HG03095 (cell line): ENCODE data around the gene EIF4E.
"Not testable (repeated sequence)": the region's sequence is repeated elsewhere in the genome, so short reads cannot be mapped to it uniquely, and the experiment has no call there.

Source experiments
- ATAC-seq: cut with Tn5 transposase; IDR thresholded peaks from one replicate; pipeline ENCODE4 v1.9.1; 2021; ENCODE audit warnings: moderate library complexity; ENCODE audit not compliant: unreplicated experiment

The EIF4E gene

DNA sequence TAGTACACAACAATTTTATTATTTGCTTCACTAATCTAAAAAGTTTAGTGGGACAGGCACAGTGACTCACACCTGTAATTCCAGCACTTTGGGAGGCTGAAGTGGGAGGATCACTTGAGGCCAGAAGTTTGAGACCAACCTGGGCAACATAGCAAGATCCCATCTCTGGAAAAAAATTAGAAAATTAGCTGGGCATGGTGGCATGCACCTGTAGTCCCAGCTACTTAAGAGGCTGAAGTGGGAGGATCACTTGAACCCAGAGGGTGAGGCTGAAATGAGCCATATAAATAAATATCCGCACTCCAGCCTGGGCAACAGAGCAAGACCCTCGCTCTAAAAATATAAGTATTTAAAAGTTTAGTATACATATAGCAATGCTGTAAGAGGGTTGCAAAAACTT is 42.6 kb downstream of the EIF4E start:
- not testable (repeated sequence) for ATAC-seq

DNA sequence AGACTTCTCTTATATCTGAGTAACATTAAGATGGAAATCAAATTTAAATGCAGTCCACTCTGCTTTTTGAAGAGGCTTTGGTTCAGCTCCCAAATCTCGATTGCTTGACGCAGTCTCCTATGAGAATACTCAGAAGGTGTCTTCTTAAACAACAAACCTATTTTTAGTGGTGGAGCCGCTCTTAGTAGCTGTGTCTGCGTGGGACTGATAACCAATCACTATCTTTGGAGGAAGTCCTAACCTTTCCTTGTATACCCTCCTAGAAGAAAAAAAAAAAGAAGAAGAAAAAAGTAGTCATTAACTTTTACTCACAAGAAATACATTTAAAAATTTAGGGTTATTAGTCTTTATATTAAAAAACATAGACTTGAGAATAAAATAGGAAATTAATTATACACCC is 48.0 kb downstream of the EIF4E start:
- ATAC-seq = not testable (repeated sequence)

DNA sequence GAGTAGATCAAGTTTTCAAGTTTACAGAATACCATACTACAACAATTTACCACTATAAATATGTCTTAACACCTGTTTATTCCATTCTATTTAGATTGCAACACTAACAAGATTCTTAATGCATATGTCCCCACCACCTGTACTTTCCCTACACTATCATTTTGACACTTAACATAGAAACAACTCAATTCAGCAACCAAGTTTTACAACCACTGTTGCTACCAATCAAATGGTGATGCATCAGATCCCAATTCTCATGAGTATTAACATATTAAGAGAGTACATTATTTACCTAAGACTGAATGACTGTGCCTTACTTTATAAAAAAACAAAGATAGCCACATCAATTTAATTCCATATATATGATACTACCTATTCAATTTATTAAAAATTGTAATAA is 49.4 kb downstream of the EIF4E start:
- ATAC-seq = no peak

DNA sequence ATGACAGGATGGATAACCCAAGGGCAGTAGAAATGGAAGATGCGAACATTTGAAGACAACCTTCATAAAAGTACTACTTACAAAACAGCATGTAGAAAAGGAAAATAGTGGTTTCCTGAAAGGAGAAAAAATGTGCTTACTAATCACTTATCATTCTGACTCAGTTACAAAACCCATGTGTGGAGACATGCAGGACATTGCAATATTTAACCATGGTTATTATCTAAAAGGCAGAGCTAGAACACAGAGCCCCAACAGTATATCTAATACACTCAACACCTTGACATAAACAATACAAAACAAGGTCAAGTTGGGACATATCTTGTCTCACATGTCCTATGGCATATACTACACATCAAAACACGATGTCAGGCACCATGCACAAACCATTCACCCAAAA is 55.9 kb downstream of the EIF4E start:
- no peak for ATAC-seq

DNA sequence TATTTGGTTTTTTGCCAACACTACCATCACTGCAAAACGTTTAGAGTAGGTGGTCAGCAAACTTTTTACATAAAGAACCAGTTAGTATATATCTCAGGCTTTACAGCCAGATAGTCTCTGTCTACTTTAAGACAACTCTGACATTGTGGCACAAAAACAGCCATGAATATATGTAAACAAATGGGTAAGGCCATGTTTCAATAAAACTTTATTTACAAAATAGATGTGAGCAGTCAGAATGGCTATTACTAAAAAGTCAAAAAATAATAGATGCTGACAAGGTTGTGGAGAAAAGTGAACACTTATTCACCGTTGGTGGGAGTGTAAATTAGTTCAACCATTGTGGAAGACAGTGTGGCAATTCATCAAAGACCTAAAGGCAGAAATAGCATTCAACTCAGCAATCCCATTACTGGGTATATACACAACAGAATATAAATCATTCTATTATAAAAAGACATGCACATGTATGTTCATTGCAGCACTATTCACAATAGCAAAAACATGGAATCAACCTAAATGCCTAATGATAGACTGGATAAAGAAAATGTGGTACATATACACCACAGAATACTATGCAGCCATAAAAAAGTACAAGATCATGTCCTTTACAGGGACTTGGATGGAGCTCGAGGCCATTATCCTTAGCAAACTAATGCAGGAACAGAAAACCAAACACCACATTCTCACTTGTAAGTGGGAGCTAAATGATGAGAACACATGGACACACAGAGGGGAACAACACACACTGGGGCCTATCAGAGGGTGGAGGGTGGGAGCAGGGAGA is 56.6 kb downstream of the EIF4E start:
- not testable (repeated sequence) for ATAC-seq

GRCh38 chr4:98867648-98868047 is 61.3 kb downstream of the EIF4E start:
- ATAC-seq = no peak

GRCh38 chr4:98865059-98865458 is 63.9 kb downstream of the EIF4E start:
- no peak for ATAC-seq

DNA sequence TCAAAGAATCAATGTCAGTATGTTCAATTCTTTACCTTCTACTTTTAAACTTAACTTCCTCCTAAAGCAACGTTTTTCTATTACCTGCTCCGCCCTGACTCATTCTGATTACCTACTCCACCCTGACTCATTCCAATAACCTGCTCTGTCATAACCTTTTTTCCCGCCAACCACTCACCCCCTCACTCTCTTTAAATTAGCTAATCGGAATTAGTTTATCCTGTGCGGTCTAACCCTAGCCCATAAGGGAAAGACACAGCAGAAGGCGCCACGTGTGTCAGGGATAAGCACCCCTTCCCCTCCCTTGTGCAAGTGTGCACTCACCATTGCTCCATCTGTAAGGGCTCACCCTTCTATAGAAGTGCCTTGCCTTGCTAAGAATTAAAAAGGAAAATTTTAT is 64.4 kb downstream of the EIF4E start:
- ATAC-seq = no peak

DNA sequence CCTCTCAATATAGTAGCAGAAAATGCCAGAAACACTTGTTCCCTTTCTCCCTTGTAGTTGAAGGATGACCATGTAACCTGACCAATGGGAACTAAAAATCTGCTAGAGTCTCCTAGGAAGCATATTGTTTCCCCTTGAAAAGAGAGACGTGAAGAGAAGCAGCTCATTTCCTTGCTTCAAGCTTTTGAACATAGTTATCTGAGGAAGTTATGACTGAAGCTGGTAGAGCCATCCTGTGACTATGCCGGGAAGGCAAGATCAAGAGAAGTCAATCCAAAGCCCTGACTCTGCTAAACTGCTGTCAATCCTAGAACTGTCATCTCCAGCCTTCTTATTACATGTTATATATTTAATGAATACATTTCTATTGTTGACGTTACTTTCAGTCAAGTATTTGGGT is 66.6 kb downstream of the EIF4E start:
- ATAC-seq = no peak

GRCh38 chr4:98861100-98861884 is 67.6 kb downstream of the EIF4E start:
- no peak for ATAC-seq

DNA sequence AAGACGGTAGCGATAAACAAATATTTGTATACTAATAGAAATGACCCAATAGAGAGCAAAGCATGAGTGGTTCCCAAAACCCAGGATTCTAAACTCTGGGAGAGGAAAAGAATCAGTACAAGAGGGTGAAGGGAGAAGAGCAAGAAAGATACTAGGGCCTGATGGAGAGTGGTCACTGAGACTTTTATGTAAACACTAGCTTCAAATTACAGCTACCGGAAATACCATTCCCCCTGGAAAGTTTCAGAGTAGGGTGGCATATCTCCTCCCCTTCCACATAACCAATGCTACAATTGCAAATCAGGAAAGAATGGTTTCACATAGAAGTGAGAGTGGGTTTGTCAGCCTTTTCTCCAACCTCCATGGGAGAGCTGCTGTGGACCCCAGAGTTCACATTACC is 77.1 kb downstream of the EIF4E start:
- no peak for ATAC-seq

GRCh38 chr4:98850937-98851336 is 78.0 kb downstream of the EIF4E start:
- ATAC-seq = no peak

- no peak for ATAC-seq
Observed at GRCh38 chr4:98848448-98848847, 80.5 kb downstream of the EIF4E start.

DNA sequence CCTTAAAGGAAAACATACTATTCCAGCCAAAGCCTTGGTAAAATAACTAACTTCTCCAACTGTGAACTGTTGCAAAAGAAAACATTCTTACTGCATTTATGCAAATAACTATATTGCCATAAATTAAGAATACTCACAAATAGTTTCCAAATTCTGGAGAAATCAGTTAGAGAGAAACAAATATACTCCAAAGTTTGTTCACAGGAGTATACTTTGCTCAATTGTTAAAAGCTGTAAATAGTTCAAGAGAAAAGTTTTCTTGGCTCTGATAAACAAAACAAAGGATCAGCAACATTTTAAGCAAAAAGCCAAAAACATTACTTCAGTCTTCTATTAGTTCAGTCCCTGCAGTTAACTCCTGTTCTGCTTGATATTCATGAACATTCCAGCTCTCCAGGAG is 83.0 kb downstream of the EIF4E start:
- ATAC-seq = no peak

DNA sequence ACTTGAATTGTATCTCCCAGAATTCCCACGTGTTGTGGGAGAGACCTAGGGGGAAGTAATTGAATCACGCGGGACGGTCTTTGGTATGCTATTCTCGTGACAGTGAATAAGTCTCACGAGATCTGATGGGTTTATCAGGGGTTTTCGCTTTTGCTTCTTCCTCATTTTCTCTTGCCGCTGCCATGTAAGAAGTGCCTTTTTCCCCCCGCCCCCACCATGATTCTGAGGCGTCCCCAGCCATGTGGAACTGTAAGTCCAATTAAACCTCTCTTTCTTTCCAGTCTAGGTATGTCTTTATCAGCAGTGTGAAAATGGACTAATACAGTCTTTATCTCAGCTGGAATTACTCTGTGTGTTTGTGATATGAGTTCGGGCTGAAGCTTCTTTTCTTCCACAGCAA is 86.0 kb downstream of the EIF4E start:
- not testable (repeated sequence) for ATAC-seq

DNA sequence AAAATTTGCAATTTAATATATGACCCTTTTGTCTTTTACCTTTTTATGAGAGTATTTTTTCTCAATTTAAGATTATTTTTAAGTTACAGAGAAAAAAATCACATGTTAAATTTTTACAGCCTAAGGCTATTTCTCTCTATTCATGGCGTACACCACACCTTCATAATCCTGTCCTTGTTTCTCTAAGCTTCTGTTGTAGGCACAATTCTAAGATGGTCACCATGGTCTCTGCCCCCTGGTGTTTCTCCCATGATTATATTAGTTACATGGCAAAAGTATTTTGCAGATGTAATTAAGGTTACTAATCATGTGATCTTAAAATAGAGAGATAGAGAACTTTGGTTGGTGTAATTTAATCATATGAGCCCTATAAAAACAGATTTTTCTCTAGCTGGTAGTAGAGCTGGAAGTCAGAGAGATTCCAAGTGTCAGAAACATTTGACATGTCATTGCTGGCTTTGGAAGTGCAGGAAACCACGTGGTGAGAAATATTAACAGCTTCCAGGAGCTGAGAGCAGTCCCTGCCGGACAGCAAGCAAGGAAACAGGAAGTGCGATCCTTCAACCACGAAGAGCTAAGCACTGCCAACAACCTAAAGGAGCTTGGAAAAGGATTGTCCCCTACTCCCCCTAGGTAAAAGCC is 89.8 kb downstream of the EIF4E start:
- ATAC-seq = no peak

DNA sequence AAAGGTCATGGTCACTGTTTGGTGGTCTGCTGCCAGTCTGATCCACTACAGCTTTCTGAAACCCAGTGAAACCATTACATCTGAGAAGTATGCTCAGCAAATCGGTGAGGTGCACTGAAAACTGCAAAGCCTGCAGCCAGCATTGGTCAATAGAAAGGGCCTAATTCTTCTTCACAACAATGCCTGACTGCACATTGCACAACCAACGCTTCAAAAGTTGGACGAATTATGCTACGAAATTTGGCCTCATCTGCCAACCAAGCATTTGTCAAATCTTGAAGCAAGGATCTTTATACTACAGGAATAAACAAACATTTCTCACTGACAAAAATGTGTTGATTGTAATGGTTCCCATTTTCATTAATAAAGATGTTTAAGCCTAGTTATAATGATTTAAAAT is 90.4 kb downstream of the EIF4E start:
- ATAC-seq = no peak

DNA sequence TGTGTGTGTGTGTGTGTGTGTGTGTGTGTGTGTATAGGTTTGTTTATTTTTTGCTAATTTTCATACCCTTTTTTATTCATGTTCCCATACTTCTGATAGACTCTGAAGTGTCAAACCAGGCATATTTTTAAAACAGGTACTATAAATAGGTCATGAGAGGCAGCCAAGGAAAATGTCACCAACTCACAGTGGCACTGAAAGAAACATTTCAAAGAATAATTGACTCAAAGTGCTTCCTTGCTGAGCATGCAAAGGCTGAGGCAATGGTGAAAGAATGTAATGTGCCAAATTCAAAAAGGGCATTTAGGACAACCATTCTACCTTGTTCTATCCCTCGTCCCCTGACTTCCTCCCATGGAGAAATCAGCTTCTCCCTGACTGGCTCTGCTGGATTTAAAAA is 95.5 kb downstream of the EIF4E start:
- no peak for ATAC-seq

GRCh38 chr4:98831036-98831435 is 97.9 kb downstream of the EIF4E start:
- ATAC-seq = not testable (repeated sequence)
